Prostate gland (tissue), 2 donors: ENCODE results near the gene MGAT4A.

ENCODE experiments used
- POLR2A ChIP-seq: fragments of 450-650 bp; IDR thresholded peaks from one replicate; pipeline ENCODE4 v1.6.1; 2016; ENCODE audit warnings: antibody characterized with exemption, mild to moderate bottlenecking
- TF ChIP-seq, protein P1 (sequence below), 4 experiments: fragments of 200-600 bp in 2 of 4; fragments of 450-650 bp in 2 of 4; sonication (generic) in 2 of 4; IDR thresholded peaks; 1 replicate in 3 of 4; 2 replicates in 1 of 4; pipeline ENCODE4 v1.5.1; 2016 to 2019; ENCODE audit warnings: antibody characterized with exemption in 4 of 4, mild to moderate bottlenecking in 2 of 4, moderate library complexity in 2 of 4

DNA sequence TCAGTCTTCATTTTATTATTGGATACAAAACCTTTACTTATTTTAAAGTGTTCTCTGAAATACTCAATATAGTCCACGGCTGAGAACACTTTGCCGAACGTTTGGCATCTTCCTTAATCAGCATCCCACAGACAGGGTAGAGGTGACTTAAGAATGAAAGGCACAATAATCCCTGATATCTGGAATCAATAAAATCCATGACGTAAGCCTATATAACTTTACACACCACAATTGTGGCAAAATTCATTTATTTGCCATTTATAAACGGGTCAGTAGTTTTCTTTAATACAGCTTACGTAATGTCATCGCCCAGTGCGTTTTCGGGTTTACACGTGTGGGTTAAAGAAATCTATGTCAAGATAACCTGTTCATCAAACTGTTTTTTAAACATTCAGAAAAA lies 1.3 kb downstream of the MGAT4A start:
- TF ChIP-seq, protein P1, sequence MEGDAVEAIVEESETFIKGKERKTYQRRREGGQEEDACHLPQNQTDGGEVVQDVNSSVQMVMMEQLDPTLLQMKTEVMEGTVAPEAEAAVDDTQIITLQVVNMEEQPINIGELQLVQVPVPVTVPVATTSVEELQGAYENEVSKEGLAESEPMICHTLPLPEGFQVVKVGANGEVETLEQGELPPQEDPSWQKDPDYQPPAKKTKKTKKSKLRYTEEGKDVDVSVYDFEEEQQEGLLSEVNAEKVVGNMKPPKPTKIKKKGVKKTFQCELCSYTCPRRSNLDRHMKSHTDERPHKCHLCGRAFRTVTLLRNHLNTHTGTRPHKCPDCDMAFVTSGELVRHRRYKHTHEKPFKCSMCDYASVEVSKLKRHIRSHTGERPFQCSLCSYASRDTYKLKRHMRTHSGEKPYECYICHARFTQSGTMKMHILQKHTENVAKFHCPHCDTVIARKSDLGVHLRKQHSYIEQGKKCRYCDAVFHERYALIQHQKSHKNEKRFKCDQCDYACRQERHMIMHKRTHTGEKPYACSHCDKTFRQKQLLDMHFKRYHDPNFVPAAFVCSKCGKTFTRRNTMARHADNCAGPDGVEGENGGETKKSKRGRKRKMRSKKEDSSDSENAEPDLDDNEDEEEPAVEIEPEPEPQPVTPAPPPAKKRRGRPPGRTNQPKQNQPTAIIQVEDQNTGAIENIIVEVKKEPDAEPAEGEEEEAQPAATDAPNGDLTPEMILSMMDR (IDR thresholded peaks at IDR 0.05), result peak in 1 of 4 experiments; percentile 8
- no peak for TF ChIP-seq POLR2A
